NCI-H2196 treated with DMSO at 0.1 percent for 48 hours (cell line): Measurements from ENCODE around the gene ADAMTSL5.
"Not testable (repeated sequence)": the region's sequence is repeated elsewhere in the genome, so short reads cannot be mapped to it uniquely, and the experiment has no call there.

Experiments
- DNase-seq: peaks from one replicate; lab custom pipeline; 2025; ENCODE audit not compliant: unreplicated experiment; lab: John Stamatoyannopoulos, UW

Gene ADAMTSL5

DNA sequence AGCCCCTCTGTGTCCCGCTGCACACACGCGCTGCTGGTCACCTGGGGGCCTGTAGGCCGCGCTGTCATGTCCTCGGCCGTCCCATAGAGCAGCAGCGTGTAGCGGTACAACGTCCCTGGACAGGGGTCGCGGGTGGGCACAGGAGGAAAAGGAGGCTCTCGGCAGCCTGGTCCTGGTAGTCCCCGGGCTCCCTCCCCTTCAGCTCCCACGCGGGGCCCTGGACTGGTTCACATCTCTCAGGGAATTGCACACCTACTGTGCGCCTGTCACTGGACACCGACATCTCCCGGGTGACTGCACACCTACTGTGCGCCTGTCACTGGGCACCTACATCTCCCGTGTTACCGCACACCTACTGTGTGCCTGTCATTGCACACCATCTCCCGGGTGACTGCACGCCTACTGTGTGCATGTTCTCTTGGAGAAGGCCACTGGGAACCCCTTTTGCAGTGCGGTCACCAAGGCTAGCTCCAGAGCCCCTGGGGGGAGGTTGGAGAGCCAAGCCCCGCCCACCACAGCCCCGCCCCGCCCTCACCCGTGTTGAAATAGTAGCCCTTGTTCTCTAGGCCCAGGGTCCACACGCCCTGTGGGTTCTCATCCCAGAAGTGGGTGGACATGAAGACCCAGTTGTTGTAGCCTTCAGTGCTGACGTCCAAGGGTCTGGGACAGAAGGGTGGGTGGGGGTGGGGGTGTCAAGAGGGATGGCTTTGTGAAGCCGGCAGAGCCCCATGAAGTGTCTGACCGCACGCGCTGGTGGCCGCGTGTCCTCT, 30.3 kb downstream of the ADAMTSL5 start:
- no peak for DNase-seq

DNA sequence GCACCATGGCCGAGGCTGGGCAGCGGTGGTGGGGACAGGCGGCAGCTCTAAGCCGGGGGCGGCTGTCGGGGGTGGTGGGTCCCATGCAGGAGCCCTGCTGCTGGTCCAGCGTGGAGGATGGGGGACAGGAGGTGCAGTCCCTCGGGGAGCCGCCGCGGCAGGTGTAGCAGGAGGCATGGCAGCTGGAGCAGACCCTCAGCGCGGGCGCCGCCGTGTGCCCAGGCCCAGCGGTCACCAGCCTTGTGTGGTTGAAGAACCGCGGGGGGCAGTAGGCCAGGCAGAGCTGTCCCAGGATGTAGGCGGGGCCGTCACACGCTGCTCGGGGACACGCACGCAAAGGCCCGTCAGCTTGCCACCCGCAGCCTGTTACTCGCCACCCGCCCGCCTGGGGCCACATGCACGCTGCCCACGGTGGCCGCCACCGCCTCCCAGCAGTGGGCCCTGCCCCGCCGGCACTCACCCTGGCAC, 30.9 kb downstream of the ADAMTSL5 start:
- DNase-seq = no peak

DNA sequence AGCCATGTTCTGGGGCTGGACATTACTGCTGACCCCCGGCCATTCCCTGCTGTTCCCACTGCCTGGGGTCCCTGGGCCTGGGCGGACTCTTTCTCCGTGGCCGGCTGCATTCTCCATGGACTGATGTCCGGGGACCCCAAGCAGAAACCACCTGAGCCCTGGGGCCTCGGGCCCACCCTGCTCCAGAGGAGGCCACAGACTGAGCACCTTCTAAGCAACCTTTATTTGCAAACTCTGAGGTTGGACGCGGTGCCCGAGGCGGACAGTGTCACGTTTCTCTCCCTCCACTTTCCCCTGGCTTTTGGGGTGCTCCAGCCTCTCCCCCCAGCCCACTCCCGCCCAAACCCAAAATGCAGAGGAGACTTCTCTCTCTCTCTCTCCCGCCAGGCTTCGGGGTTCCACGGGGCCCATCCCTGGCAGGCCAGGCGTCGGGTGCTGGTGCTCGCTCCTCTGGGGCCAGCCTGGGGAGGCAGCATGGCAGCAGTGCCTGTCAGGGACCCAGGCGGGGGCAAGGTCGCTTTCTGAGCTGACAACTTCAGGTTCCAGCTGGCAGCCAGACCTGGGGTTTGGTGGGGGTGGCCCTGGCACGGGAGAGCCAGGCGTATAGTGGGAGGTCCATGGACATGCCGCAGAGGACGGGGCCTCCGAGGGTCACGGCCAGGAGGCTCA, 31.5 kb downstream of the ADAMTSL5 start:
- no peak for DNase-seq

DNA sequence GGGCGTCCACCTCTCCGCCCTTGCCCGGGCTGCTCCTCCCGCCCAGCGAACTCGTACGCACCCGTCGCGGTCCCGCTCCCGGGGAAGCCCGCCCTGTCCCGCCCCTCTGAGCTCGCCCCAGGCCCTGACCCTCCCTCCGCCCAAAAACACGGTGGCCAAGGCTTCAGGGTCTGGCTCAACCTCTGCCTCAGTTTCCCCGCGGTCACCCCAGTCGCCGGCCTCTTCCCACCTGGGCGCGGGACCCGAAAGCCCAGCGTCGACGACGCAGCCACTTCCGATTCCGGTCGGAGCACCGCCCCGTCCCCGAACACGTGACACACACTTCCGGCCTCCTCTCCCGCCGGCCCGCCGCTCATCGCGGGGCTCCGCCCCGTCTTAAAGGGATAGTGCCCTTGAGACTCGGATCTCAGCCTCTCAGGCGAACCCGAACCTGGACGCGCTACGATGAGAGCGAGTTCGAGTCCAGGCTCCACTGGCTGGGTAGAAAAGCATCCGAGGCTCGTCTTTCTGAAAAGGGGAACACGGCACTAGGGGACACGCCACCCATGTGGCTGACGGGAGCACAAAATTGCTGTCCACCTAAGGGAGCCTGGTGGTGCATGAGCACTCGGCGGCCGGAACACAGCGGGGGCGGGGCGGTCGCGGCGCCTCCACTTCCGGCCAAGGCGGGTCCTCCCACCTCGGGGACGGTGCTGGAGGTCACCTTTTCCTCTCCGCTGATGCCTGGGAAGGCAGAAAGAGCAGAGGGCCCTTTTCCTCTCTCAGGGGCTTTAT, 33.7 kb downstream of the ADAMTSL5 start, which contains the start of gene C19orf25:
C19orf25 (minus strand) TSS at position 282 of the 774 bp plus-strand sequence. CDS start 312 bp downstream, outside the sequence.
- peak; percentile 77 for DNase-seq

DNA sequence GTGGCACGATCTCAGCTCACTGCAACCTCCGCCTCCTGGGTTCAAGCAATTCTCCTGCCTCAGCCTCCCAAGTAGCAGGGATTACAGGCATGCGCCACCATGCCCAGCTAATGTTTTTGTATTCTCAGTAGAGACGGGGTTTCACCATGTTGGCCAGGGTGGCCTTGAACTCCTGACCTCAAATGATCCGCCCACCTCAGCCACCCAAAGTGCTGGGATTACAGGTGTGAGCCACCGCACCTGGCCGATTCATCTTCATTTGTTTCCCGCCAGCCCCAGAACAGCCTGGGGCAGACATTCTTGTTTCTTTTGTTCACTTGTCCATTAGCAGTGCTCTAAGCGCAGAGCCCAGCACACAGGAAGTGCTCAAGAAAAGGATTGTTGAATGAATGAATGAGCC, 35.8 kb downstream of the ADAMTSL5 start:
- not testable (repeated sequence) for DNase-seq

DNA sequence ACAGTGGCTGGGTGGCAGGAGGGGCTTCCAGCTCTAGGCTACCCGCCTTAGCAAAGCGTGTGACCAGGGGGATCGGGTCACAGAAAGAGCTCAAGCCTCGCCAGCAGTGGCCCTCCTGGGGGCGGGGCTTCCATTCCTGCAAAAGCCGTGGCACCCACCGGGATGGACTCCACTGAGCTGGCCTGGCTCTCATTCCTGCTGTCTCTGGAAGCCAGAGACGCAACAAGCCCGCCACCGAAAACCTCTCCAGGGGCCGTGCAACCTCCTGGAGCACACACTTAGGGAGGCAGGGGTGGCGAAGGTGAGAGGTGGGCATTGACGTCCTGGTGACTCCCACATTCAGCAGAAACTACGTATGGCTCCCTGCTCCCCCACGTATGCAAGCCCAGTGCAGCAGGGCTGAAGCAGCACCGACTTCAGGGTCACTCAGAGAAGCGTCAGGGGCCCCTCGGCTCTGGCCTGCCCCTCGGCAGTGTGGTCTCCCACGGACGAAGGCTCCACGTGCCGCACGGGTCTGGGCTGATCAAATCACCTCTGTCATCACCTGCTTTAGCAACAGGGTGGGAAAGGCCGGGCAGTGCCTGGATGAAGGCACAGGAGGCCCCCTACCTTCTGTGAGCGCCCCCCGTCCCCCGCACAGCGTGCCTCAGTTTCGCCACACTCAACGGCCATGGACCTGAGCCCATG, 36.9 kb downstream of the ADAMTSL5 start:
- DNase-seq = no peak

DNA sequence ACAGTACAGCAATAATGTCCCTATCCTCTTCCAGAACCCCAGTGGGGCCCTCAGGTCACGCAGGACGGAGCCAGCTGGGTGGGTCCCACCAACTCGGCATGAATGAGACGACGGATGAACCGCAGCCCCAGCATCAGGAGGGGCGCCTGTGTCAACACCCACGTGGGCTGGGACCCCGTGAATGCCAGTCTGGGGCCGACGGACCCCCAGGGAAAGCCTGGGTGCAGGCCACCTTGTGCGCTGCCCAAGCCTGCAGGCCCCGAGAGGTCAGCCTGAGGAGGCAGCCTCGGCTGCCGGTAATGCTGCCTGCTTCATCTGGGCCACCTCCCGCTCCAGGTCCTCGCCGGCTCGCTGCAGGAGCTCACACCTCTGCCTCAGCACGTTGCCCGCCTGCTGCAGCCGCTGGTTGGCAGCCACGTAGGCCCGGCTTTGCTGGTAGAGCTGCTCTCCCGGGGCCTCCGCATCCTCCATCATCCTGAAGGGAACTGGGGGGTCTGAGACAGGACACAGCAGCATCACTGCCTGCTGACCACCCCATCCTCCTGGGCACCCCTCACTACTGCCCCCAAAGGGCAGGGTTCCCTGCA, 38.0 kb downstream of the ADAMTSL5 start:
- DNase-seq = no peak

DNA sequence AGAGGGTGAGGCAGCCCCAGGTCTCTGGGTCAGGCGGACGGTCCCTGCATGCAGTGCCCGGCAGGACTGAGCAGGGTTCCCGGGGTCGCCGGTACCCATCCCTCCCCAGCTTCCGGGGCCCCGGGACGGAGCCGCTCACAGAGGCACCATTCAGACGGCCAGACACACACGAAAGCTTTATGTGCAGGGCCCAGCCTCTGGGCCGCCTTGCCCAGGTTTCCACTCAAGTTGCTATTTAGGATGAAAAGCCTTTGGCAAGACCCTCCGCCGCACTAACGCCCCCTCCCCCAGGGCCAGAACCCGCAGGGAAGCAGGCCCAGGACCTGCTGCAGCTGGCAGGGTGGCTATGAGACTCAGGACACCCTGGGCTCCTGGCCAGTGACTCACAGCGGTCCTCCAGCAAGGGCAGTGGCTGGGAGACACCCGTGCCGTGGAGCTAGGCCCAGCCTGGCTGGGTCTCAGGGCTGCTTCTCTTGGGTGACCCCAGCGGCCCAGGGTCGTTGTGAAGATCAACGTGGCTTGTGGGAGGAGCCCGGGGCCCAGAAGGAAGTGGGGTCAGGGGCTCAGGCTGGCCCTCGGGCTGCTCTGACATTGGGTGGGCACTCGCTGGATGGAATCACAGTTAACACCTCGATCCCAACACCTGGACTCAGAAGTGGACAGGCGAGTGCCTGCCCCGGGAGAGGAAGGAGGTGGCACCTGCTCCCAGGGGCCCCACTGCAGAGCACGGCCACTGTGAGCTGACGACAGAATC, 38.6 kb downstream of the ADAMTSL5 start:
- no peak for DNase-seq

DNA sequence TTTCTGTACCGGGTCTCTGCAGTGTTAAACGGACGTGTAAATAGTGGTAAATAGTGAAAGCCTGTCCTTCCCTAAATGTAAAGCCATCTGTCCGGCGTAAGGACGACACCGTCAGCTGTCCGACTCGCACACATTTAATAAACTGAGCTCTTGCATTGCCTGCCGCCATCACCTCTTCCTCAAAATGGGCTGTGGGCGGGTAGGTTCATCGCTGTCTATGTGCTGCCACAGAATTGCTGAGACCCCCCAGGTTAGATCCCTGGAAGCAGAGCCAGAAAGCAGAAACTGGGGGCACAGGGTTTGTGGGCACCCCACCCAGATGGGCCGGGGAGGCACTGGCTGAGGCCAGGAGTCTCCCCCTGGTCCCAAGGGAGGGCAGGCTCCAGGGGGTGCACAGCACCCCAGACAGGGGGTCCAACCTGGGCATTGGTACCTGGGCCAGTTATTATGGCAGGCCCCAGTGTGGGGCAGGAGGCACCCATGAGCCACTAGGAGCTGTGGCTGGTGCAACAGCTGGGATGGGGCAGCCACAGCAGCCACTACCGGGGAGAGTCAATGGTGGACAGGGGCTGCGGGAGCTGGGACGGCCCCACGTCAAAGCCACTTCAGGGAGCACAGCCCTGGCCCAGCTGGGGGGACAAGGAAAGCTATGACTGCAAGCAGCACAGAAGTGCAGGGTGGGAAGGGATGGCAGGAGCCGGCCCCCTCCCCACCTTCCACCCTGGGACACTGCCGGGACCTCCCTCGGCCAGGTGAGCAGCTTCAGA, 39.6 kb downstream of the ADAMTSL5 start:
- DNase-seq = no peak

DNA sequence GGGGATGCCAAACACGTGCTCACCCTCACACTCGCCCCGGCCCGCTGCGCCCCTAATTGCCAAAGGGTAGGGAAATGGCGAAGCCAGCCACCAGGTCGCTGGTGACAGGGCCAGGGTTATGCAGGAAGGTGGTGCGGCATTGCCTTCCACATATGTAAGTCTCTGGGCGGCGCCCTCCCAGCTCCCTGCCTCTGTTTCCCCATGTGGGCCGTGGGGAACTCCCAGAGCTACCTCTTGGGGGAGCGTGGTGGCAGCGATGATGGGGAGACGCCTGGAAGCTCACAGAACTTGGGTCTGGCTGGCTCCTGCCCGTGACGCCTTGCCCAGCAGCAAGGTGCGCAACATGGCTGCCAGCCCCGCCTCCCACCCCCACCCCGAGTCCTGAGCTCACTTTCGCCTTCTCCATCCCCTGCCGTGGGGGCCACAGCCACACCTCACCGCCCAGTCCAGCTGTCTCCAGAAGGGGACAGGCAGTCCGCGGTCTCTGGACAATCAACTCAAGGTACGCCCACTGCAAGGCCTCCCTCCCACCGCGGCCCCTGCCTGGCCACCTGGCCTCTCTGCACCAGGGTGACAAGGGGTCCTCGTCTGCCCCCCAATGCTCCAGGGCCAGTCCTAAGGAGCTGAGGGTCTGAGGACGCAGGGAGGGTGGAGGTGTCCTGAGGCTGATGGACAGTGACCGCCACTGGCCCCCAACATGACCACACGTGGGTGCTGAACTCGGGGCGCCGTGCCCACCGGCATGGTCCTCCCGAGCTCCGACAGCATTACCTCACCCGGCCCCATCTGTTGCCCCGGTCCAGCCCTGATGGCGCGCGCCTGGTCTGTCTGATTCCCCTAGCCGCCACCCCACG, 40.4 kb downstream of the ADAMTSL5 start:
- DNase-seq = no peak

DNA sequence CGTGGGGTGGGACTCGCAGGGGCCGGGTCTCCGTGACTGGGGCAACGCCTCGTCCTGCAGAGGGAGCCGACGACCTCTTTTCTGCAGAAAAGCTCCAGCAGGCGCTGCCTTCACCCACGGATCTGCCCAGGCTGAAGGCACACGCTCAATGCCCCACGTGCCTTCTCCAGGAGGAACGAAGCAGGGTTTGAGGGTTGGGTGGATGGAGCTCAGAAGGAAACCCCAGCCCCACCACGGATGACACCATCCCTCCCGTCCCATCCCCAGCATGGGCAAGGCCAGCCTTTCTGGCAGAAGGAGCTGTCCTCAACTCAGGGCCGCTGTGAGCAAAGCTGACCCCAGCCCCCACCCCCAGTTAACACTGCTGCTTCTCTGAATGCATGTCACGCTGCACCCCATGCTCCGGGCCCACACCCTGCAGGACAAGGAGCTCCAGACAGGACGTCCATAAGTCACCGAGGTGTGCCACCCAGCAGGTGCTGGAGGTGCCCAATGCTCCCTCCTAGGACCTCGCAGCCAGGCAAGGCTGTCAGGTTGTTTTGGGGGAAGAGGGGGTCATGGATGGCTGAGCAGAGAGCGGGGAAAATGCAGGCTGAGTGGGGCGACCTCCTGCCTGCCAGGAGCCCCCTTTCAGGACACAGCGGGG, 41.2 kb downstream of the ADAMTSL5 start:
- no peak for DNase-seq

DNA sequence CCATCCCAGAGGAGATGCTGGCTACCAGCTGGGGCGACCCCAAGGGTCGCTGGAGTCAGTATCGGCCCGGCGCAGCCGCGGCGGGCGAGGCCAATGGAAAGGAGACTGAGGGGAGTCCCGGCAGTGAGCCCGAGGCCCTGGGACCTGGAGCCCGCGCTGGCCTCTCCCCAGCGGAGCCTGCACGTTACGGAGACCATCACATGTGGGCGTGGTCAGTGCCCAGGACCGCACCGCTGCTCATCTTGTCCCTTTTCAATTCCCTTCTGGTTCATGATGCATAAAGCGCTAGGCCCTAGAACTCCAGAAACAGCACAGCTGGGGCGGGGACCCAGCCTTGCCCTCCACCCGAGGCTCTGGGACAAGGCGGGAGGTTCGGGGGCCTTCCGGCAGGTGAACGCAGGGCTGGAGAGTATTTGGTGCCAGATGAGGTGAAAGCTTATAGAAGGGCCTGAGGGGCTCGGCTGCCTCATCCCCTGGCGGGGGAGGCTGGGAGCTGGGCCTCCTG, 41.8 kb downstream of the ADAMTSL5 start:
- DNase-seq = peak; percentile 33

DNA sequence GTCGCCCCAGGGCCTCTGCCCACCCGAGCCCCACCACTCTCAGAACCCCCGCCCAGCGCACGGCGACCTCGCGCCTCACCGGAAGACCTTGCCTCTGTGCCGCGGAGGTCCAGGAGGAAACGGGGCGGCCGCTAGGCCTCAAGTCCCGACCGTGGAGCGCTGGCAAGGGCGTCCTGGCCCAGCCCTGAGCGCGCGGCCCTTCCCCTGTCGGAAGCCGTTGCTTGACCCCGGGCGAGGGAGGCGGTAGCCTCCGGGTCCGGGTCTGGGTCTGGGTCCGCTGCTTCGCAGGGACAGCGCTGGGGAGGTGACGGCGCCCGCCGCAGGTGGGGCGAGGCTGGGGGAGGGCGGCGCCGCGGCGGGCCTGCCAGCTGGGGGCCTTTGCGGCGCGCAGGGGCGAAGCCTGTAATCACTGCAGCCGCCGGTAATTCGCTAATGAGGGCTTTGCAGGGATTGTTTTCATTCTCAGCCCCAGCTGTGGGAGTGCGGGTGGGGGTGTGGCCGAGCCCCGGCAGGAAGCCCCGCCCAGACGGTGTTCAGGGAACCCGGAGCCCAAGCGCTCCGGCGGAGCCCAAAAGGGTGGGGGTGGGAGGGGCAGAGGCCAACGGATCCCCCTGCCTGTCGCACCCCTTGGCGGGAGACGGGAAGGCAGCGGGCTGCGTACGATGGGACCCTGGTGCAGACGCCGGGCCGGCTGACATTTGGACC, 42.4 kb downstream of the ADAMTSL5 start:
- DNase-seq = peak; percentile 60

DNA sequence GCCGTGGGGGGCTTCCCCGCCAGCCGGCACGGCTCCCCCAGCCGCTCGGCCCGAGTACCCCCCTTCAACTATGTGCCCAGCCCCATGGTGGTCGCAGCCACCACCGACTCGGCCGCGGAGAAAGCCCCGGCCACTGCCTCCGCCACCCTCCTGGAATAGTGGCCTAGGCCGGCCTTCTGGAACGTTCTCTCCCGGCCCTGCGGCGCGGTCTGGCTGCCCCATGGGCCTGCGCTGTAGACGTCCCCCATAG, 42.8 kb downstream of the ADAMTSL5 start:
- DNase-seq = no peak

DNA sequence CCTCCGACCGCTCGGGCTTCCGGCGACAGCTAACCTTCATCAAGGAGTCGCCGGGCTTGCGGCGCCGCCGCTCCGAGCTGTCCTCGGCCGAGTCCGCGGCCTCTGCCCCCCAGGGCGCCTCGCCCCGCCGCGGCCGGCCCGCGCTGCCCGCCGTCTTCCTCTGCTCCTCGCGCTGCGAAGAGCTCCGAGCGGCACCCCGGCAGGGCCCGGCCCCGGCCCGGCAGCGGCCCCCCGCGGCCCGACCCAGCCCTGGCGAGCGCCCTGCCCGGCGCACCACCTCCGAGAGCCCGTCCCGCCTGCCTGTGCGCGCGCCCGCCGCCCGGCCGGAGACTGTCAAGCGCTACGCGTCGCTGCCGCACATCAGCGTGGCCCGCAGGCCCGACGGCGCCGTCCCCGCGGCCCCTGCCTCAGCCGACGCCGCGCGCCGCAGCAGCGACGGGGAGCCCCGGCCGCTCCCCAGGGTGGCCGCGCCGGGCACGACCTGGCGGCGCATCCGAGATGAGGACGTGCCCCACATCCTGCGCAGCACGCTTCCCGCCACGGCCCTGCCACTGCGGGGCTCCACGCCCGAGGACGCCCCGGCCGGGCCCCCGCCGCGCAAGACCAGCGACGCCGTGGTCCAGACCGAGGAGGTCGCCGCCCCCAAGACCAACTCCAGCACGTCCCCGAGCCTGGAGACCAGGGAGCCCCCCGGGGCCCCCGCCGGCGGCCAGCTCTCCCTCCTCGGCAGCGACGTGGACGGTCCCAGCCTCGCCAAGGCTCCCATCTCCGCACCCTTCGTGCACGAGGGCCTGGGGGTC, 43.4 kb downstream of the ADAMTSL5 start:
- DNase-seq = no peak

DNA sequence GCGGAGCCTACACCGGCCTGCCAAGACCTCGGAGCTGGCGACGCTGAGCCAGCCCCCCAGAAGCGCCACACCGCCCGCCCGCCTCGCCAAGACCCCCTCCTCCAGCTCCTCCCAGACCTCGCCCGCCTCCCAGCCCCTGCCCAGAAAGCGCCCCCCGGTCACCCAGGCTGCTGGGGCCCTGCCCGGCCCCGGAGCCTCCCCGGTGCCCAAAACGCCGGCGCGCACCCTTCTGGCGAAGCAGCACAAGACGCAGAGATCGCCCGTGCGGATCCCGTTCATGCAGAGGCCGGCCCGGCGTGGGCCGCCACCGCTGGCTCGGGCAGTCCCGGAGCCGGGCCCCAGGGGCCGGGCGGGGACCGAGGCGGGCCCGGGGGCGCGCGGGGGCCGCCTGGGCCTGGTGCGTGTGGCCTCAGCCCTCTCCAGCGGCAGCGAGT, 44.0 kb downstream of the ADAMTSL5 start:
- DNase-seq = no peak
